Esophagus muscularis mucosa (tissue), 4 donors: ENCODE results near the gene SLC2A11. TPM values are rescaled to one million over a fixed set of nuclear protein-coding genes. Genes with fewer than 3 reads are reported as not detected.

ENCODE experiments used
- DNase-seq: peaks from one replicate; pipeline ENCODE4 v3.0.0-alpha.2; 2017; ENCODE audit errors: extremely low spot score
- H3K27ac ChIP-seq, 4 donors: fragments of 200-600 bp; sonication (generic); replicated peaks in 1 of 4; 1 replicate in 3 of 4; 2 replicates in 1 of 4; pipeline ENCODE4 v1.5.1; 2016 to 2019; ENCODE audit warnings: mild to moderate bottlenecking in 1 of 4
- H3K27me3 ChIP-seq, 4 donors: fragments of 200-600 bp; sonication (generic); one replicate each; pipeline versions ENCODE4 v1.5.1 to v1.6.0; 2016 to 2019
- H3K36me3 ChIP-seq, 4 donors: fragments of 200-600 bp; sonication (generic); one replicate each; pipeline ENCODE4 v1.5.1; 2016 to 2019
- H3K4me1 ChIP-seq, 4 donors: fragments of 200-600 bp; sonication (generic); one replicate each; pipeline ENCODE4 v1.5.1; 2016 to 2019
- H3K4me3 ChIP-seq, 4 donors: fragments of 200-600 bp; sonication (generic); 1 replicate in 2 of 4; 2 replicates in 2 of 4; pipeline ENCODE4 v1.5.1; 2016 to 2019; ENCODE audit warnings: mild to moderate bottlenecking in 4 of 4, moderate library complexity in 1 of 4
- H3K9me3 ChIP-seq, 4 donors: fragments of 200-600 bp; sonication (generic); 1 replicate in 3 of 4; 2 replicates in 1 of 4; pipeline ENCODE4 v1.5.1; 2016 to 2019
- EP300 ChIP-seq: sonication (generic); formaldehyde crosslinking; IDR thresholded peaks from one replicate; pipeline ENCODE4 v1.6.1; 2017; ENCODE audit warnings: antibody characterized with exemption
- POLR2A ChIP-seq: fragments of 450-650 bp; IDR thresholded peaks from one replicate; pipeline ENCODE4 v1.6.1; 2017; ENCODE audit warnings: antibody characterized with exemption, moderate library complexity, mild to moderate bottlenecking, low read depth
- POLR2AphosphoS5 ChIP-seq, 2 donors: sonication (generic); formaldehyde crosslinking; IDR thresholded peaks; one replicate each; pipeline ENCODE4 v1.6.1; 2017; ENCODE audit warnings: antibody characterized with exemption in 2 of 2
- WGBS: methylation state at CpG from one replicate; pipeline ENCODE4 v1.1.5; 2018; 5-methylcytosine and 5-hydroxymethylcytosine counted together
- intact Hi-C: fragments of 100-400 bp; cut with DNase I; formaldehyde crosslinking; loops from one replicate; pipeline ENCODE4 v1.15.1; 2023
- total RNA-seq, 4 donors: library from RNA; depleted of rRNA; stranded (reverse); fragments of >200 nt; gene quantifications; one replicate each; pipeline versions ENCODE4 v1.1.0 to v1.2.1, GENCODE V29; 2016
- TF ChIP-seq, protein P1 (sequence below), 3 experiments: fragments of 200-600 bp in 2 of 3; fragments of 450-650 bp in 1 of 3; sonication (generic) in 2 of 3; IDR thresholded peaks; one replicate each; pipeline ENCODE4 v1.5.1; 2017 to 2019; ENCODE audit warnings: antibody characterized with exemption in 3 of 3, mild to moderate bottlenecking in 2 of 3, moderate library complexity in 1 of 3

The SLC2A11 gene
- total RNA-seq, 4 donors from 2014 or later: 11.6 to 17.4 (median 15.3) TPM

DNA sequence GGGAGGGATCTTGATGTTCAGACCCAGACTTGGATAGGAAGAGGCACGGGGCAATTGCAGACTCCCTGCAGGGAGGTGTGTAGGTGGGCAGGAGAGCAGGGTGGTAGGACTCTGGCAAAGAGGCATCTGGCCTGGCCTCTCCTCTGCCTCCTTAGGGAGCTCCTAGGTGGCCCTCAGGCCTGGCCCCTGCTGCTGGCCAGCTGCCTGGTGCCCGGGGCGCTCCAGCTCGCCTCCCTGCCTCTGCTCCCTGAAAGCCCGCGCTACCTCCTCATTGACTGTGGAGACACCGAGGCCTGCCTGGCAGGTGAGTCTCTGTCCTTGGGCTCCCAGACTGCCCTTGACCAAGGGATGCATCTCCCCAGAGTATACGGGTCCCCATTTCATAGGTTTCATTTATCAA is 19.9 kb downstream of the SLC2A11 start:
- H3K9me3 ChIP-seq: no peaks in the 10 kb centered on the region
- DNase-seq: no peak
- H3K4me1 ChIP-seq: no peaks in the 10 kb centered on the region
- TF ChIP-seq POLR2AphosphoS5 (IDR thresholded peaks at IDR 0.05): no peak
- TF ChIP-seq, protein P1, sequence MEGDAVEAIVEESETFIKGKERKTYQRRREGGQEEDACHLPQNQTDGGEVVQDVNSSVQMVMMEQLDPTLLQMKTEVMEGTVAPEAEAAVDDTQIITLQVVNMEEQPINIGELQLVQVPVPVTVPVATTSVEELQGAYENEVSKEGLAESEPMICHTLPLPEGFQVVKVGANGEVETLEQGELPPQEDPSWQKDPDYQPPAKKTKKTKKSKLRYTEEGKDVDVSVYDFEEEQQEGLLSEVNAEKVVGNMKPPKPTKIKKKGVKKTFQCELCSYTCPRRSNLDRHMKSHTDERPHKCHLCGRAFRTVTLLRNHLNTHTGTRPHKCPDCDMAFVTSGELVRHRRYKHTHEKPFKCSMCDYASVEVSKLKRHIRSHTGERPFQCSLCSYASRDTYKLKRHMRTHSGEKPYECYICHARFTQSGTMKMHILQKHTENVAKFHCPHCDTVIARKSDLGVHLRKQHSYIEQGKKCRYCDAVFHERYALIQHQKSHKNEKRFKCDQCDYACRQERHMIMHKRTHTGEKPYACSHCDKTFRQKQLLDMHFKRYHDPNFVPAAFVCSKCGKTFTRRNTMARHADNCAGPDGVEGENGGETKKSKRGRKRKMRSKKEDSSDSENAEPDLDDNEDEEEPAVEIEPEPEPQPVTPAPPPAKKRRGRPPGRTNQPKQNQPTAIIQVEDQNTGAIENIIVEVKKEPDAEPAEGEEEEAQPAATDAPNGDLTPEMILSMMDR (IDR thresholded peaks at IDR 0.05): no peak
- no peak for TF ChIP-seq EP300
- TF ChIP-seq POLR2A: no peak
- H3K27me3 ChIP-seq: no peaks in the 10 kb centered on the region
- H3K36me3 ChIP-seq: peaks cover 4 to 77% (median 55%) of the 10 kb centered on the region in 4 donors
- WGBS: 95% methylated on average over 8 of the region's 8 CpGs
- intact Hi-C loops: no loop called here
- H3K27ac ChIP-seq: no peak overlapping the region
- H3K4me3 ChIP-seq: no peak overlapping the region

DNA sequence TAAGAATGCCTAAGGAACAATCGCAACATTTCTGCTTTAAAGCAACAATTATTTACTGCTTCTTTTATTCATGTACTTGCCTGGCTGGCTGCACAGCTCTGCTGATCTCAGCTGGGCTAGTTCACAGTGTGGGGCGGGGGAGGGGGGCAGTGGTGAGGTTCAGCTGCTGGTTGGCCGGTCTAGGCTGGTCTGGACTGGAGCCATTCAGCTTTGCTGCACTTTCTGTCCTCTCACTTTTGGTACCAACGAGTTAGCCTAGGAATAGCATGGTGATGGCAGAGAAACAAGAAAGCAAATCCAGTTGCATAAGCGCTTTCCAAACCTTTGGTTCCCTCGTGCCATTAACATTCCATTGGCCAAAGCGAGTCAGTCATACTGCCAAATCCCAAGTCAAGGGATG is 20.5 kb downstream of the SLC2A11 start:
- TF ChIP-seq POLR2AphosphoS5 (IDR thresholded peaks at IDR 0.05) (no peak), EP300 (no peak), POLR2A (no peak)
- TF ChIP-seq, protein P1 (IDR thresholded peaks at IDR 0.05): no peak
- no peaks in the 10 kb centered on the region for H3K9me3 ChIP-seq
- DNase-seq: no peak
- peaks cover 4 to 77% (median 61%) of the 10 kb centered on the region in 4 donors for H3K36me3 ChIP-seq
- no peaks in the 10 kb centered on the region for H3K27me3 ChIP-seq
- H3K27ac ChIP-seq: no peak overlapping the region
- WGBS: 90% methylated on average over 7 of the region's 7 CpGs
- H3K4me3 ChIP-seq: no peak overlapping the region
- H3K4me1 ChIP-seq: no peaks in the 10 kb centered on the region
- intact Hi-C loops: no loop called here

DNA sequence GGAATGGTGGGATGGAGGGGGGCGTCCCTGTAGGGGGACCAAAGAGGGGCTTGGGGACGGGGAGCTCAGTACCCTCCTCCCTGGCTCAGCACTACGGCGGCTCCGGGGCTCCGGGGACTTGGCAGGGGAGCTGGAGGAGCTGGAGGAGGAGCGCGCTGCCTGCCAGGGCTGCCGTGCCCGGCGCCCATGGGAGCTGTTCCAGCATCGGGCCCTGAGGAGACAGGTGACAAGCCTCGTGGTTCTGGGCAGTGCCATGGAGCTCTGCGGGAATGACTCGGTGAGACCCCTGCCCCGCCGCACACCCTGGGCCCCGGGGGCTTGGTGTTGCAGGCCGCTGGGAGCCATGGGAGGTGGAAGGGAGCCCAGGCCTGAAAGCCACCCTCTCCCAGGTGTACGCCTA is 24.7 kb downstream of the SLC2A11 start:
- no peaks in the 10 kb centered on the region for H3K27me3 ChIP-seq
- no peak overlapping the region for H3K4me3 ChIP-seq
- TF ChIP-seq EP300: no peak
- TF ChIP-seq, protein P1 (IDR thresholded peaks at IDR 0.05): no peak
- TF ChIP-seq POLR2AphosphoS5 (IDR thresholded peaks at IDR 0.05): no peak
- no peak for TF ChIP-seq POLR2A
- WGBS: 89% methylated on average over 14 of the region's 20 CpGs
- H3K27ac ChIP-seq: no peak overlapping the region
- no peaks in the 10 kb centered on the region for H3K9me3 ChIP-seq
- intact Hi-C loops: no loop called here
- H3K36me3 ChIP-seq: peaks cover 0 to 54% (median 45%) of the 10 kb centered on the region in 4 donors
- H3K4me1 ChIP-seq: no peaks in the 10 kb centered on the region
- no peak for DNase-seq

DNA sequence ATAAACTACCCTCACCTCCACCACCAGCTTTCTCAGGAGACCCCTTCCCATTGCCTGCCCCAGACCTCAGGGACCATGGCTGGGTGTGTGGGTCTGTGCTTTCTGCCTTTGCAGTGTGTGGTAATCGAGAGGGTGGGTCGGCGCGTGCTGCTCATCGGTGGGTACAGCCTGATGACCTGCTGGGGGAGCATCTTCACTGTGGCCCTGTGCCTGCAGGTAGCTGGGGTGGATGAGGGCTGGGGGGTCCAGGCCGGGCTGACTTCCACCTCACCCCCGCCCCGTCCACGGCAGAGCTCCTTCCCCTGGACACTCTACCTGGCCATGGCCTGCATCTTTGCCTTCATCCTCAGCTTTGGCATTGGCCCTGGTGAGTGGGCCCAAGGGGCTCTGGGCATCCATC is 26.0 kb downstream of the SLC2A11 start:
- Histone ChIP-seq H3K9me3 (no peaks in the 10 kb centered on the region), H3K27ac (no peak overlapping the region), H3K36me3 (peaks cover 0 to 41% (median 35%) of the 10 kb centered on the region in 4 donors), H3K4me3 (no peak overlapping the region), H3K4me1 (peaks cover 0 to 8% (median 8%) of the 10 kb centered on the region in 4 donors), H3K27me3 (no peaks in the 10 kb centered on the region)
- TF ChIP-seq POLR2AphosphoS5 (IDR thresholded peaks at IDR 0.05): no peak
- TF ChIP-seq, protein P1 (IDR thresholded peaks at IDR 0.05): no peak
- no peak for TF ChIP-seq POLR2A
- no peak for TF ChIP-seq EP300
- DNase-seq: no peak
- WGBS: 97% methylated on average over 9 of the region's 9 CpGs
- intact Hi-C loops: no loop called here

DNA sequence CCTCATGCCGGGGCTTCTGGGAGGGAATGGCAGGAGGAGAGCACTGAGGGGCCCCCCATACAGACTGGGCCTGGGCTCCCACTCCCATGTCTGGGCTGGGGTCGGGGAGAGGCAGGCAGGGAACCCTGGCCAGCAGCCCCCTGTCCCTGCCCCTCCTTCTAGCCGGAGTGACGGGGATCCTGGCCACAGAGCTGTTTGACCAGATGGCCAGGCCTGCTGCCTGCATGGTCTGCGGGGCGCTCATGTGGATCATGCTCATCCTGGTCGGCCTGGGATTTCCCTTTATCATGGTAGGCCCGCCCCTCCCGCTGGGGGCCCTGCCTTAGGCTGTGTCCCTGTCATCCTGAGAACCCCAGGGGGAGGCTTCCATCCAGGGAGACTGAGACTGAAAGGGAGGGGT is 26.5 kb downstream of the SLC2A11 start:
- H3K27me3 ChIP-seq: no peaks in the 10 kb centered on the region
- H3K27ac ChIP-seq: no peak overlapping the region
- peaks cover 0 to 39% (median 34%) of the 10 kb centered on the region in 4 donors for H3K36me3 ChIP-seq
- no peaks in the 10 kb centered on the region for H3K9me3 ChIP-seq
- intact Hi-C loops: no loop called here
- H3K4me1 ChIP-seq: peaks cover 0 to 13% (median 12%) of the 10 kb centered on the region in 4 donors
- DNase-seq: no peak
- no peak overlapping the region for H3K4me3 ChIP-seq
- 100% methylated on average over 8 of the region's 9 CpGs for WGBS
- TF ChIP-seq EP300 (no peak), POLR2A (no peak), POLR2AphosphoS5 (IDR thresholded peaks at IDR 0.05) (no peak)
- TF ChIP-seq, protein P1 (IDR thresholded peaks at IDR 0.05): no peak
